Measurements from ENCODE around the gene SOX4.

Gene SOX4

DNA sequence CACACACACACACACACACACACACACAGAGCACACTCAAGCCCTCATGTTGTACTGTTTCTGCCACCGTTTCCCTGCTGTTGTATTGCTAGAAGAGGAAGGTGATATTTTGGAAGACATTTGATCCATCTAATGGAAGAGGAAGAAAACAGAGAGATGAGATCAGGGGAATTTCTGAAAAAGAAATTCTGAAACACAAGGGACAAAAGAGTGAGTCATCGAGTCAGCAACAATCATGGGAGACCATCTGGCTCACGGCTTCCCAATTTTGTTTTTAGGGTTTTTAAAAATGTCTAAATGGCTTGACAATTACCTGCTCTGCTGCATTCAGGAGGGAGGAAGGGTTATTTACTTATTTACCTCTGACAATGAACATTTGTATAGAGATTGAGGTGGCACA is 22.0 kb downstream of the SOX4 start:
- DNase-seq, result no peak

DNA sequence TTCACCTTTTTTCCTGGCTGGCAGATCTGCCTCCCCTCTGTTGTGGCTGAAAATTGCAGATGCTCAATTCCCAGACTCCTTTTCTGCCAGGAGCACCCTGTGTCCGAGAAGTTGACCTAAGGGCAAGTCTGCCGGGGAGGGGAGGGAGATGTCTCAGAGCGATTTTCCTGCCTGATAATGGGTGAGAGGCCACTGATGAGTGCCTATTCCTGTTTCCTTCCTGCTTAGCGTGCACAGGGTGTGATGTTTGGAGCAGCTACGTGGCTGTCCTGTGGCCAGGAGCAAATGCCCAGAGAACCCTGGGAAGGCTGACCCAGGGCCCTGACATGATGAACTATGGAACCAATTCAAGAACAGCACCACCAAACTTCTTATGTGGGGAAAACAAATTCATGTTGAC is 22.5 kb downstream of the SOX4 start:
- DNase-seq, result no peak

DNA sequence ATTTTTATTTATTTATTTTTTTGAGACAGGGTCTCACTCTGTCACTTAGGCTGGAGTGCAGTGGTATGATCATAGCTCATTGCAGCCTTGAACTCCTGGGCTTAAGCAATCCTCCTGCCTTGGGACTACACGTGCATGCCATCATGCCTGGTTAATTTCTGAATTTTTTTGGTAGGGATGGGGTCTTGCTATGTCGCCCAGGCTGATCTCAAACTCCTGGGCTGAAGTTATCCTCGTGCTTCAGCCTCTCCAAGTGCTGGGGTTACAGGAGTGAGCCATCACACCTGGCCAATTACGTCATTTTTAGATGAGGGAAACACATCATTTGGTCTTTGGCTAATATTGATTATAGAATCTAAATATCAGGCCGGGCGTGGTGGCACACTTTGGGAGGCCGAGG is 32.1 kb downstream of the SOX4 start:
- no peak for DNase-seq

DNA sequence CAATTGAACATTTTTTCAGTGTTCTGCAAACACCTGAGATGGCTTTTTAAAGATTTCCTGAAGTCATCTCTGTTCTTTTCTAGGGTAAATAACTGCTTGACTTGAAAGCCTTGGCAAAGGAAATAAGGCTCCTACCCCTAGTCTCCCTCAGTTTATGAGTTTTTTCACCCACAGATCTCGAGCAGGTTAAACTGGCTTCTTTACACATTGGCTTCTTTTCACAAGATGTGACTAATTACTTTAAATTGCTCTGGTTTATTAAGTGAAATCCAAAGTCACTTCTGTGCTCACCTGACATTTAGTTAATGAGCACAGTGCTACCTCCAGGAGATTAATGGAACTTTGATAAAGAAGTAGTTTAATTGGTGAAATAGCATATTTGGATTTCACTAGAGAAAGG is 33.2 kb downstream of the SOX4 start:
- DNase-seq, result no peak

DNA sequence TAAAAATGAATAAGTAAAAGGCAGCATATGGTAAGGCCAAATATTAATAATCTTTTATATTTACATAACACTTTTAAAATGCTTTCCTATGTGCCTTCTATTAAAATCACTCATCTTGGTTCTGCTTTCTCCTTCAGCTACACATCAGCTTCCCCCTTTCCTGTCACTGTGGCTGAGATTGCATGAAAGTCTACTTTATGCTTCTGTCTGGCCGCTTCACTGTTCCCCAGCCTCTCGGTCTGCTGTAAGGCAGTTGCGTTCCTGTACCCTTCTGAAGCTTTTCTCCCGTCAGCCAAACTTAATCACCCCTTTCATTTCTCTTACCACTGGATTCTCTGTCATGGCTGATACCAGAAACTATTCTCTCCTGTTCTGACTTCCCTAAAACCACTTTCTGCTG is 34.6 kb downstream of the SOX4 start:
- no peak for DNase-seq

DNA sequence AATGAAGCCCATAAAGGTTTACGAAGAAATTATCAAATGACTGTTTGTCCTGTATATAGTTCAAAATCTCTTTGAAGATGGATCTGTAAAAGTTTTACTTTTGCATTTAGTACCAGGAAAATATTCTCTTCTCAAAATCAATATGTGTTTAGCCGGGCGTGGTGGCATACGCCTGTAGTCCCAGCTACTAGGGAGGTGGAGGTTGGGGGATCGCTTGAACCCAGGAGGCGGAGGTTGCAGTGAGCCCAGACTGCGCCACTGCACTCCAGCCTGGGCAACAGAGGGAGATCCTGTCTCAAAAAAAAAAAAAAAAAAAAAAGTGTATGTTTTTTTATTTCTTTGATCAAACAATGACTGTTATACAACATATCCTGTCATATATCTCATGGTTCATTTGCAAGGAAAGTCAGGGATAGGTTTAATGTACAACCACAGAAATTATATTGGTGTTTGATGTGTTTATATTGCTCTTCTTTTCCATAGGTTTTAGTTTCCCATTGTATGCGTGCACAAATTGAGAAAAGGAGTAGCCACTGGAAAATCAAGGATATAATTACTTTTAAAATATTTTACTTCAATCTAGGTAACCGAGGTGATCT is 40.1 kb downstream of the SOX4 start:
- DNase-seq, result no peak

DNA sequence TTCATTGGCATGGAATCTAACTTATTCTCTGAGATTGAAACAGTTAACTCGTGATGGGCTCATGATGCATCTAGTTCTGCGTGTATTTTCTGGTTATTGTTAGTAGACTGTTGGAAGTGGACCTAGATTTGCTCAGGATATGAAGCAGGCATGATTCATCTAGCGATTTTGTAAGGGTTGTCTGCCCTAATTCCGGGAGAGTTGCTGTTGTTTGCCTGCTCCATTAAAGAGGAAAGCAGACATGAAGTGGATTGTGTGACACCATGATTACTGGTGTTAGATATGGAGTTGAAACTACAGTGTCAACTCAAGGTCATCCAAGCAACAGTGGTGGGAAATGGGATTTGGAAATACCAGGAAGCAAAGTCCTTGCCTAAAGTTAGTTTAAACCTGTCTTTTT is 41.0 kb downstream of the SOX4 start:
- no peak for DNase-seq

DNA sequence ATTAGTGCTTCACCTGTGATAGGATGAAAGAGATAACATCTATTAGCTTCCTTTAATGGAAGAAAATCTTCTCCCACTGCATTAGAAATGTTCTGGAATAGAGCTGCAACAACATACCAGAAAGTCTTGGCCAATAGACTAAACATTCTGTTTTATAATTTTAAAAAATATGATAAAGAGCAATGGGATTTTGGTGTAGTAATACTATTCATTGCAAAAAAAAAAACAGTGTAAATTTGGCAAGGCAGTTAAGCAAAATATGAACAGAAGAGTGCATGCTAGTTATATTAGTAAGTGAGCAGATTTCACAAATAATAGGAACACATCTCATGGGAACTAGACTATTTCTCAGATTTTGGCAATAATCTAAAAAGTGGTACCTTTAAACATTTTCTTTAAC is 43.3 kb downstream of the SOX4 start:
- no peak for DNase-seq

DNA sequence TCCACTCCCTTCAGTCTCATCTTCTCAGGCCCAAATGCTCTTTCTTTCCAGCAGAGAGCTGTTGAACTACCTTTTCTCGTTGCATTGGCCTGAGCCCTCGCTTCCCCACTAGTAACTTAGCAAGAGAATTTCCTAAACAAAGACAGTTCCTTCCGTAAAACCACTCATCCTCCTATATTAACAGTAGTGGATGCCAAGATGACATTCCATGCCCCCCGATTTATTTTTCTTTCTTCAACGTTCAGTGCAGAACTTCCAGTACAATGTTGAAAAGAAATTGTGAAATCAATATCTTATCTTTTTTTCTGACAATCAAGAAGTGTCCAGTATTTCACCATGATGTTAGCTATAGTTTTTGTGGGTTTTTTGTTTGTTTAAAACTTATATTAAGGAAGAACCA is 45.8 kb downstream of the SOX4 start:
- DNase-seq, result no peak
